HepG2 (cell line): ENCODE data around the gene GATAD2B. TPM values are rescaled to one million over a fixed set of nuclear protein-coding genes. Genes with fewer than 3 reads are reported as not detected.

ENCODE experiments used
- AGO2 ChIP-seq: fragments of 200-400 bp; formaldehyde crosslinking; optimal IDR thresholded peaks from 2 replicates; pipeline ENCODE3; 2017; ENCODE audit warnings: mild to moderate bottlenecking, low read depth, low read length, moderate library complexity
- EP300 ChIP-seq, 3 experiments: sonication (generic) in 1 of 3; formaldehyde crosslinking in 1 of 3; IDR thresholded peaks; 2 replicates each; pipeline versions ENCODE4 v1.5.1 to v1.6.1; 2011 to 2020; ENCODE audit warnings: low read depth in 2 of 3, low read length in 2 of 3, borderline replicate concordance in 1 of 3, improper control_type of control experiment in 1 of 3, mild to moderate bottlenecking in 1 of 3, missing genetic modification reagents in 1 of 3, moderate library complexity in 1 of 3
- FIP1L1 ChIP-seq: fragments of 200-400 bp; formaldehyde crosslinking; IDR thresholded peaks from 2 replicates; pipeline ENCODE4 v1.6.1; 2018; ENCODE audit warnings: low read depth, mild to moderate bottlenecking, low read length, moderate library complexity, borderline replicate concordance; ENCODE audit not compliant: insufficient read depth
- GPBP1L1 ChIP-seq: sonication (generic); formaldehyde crosslinking; IDR thresholded peaks from 2 replicates; pipeline ENCODE4 v1.5.0; 2020; ENCODE audit warnings: mild to moderate bottlenecking, missing genetic modification reagents
- MAX ChIP-seq: IDR thresholded peaks from 2 replicates; pipeline ENCODE4 v1.6.1; 2012; ENCODE audit warnings: inconsistent platforms
- PHF8 ChIP-seq: sonication (generic); formaldehyde crosslinking; IDR thresholded peaks from 2 replicates; pipeline ENCODE4 v1.5.0; 2020; ENCODE audit warnings: missing genetic modification reagents
- PLRG1 ChIP-seq: fragments of 450-650 bp; conservative IDR thresholded peaks from 2 replicates; pipeline ENCODE4 v1.6.1; 2016
- PRMT3 ChIP-seq: sonication (generic); formaldehyde crosslinking; IDR thresholded peaks from 2 replicates; pipeline ENCODE4 v1.8.1; 2022; ENCODE audit warnings: low read depth, mild to moderate bottlenecking, moderate library complexity, missing genetic modification reagents, borderline replicate concordance
- RNF219 ChIP-seq: sonication (generic); formaldehyde crosslinking; IDR thresholded peaks from 2 replicates; pipeline ENCODE4 v1.5.0; 2020; ENCODE audit warnings: mild to moderate bottlenecking, missing genetic modification reagents
- SOX5 ChIP-seq: IDR thresholded peaks from 2 replicates; pipeline ENCODE4 v1.6.1; 2016; ENCODE audit warnings: borderline replicate concordance
- ZNF318 ChIP-seq: sonication (generic); formaldehyde crosslinking; IDR thresholded peaks from 2 replicates; pipeline ENCODE4 v1.4.0; 2020; ENCODE audit warnings: mild to moderate bottlenecking, missing genetic modification reagents
- ZNF639 ChIP-seq: conservative IDR thresholded peaks from 2 replicates; pipeline ENCODE4 v1.6.1; 2018; ENCODE audit warnings: missing genetic modification reagents
- polyA plus RNA-seq, 8 experiments: library from polyadenylated mRNA; depleted of rRNA in 3 of 8; stranded (reverse) in 7 of 8; unstranded in 1 of 8; fragments of >200 nt; fragmentation: Illumina TruSeq in 4 of 8; extraction: Trizol in 4 of 8; gene quantifications; 2 replicates each; pipeline versions ENCODE4 v1.2.1 to v1.2.3, GENCODE V29; 2011 to 2016; ENCODE audit warnings: low read depth in 4 of 8, missing spikeins in 1 of 8, mixed read lengths in 1 of 8; ENCODE audit not compliant: insufficient read depth in 1 of 8
- total RNA-seq, 5 experiments: library from RNA; depleted of rRNA; stranded (reverse); fragments of >200 nt; fragmentation: Illumina TruSeq; extraction: Trizol; gene quantifications; 2 replicates each; pipeline ENCODE4 v1.2.3, GENCODE V29; 2016; ENCODE audit warnings: low read depth in 1 of 5

GATAD2B gene
- total and polyA plus RNA-seq, 2 of the 13 experiments (the other 11 are each of a cell fraction or from before 2014, with no cell fraction given), result 3.2 to 5.2 TPM

- TF ChIP-seq AGO2 (no peak), RNF219 (CRISPR knock-in tag) (0 out of 2 replicates have a peak, but pooled peaks have one; percentile 45), GPBP1L1 (no peak), ZNF639 (CRISPR knock-in tag) (peak; percentile 73), EP300 (IDR thresholded peaks at IDR 0.05; ENCODE audit: low read depth in 2 of 2, low read length in 2 of 2) (no peak; a peak in 1 of 4 replicates), EP300 (CRISPR knock-in tag; IDR thresholded peaks at IDR 0.05; ENCODE audit: borderline replicate concordance) (peak; percentile 27; the same call in 1 of the 2 replicates), MAX (peak; percentile 9; the same call in 1 of the 2 replicates), FIP1L1 (no peak), PLRG1 (no peak), ZNF318 (no peak), PHF8 (peak; percentile 79), SOX5 (peak; percentile 19; the same call in 1 of the 2 replicates), PRMT3 (no peak)
Observed at GRCh38 chr1:153922972-153923925, at the start of gene GATAD2B (continued).
